Dedifferentiated amniotic fluid mesenchymal stem cell (primary cell): Measurements from ENCODE around the gene LMO7.

ENCODE experiments used
- DNase-seq: peaks from one replicate; pipeline ENCODE4 v3.0.0-alpha.2; 2016; ENCODE audit errors: extremely low spot score

Gene LMO7

GRCh38 chr13:75889427-75889826, 253.3 kb downstream of the LMO7 start:
- no peak for DNase-seq

DNA sequence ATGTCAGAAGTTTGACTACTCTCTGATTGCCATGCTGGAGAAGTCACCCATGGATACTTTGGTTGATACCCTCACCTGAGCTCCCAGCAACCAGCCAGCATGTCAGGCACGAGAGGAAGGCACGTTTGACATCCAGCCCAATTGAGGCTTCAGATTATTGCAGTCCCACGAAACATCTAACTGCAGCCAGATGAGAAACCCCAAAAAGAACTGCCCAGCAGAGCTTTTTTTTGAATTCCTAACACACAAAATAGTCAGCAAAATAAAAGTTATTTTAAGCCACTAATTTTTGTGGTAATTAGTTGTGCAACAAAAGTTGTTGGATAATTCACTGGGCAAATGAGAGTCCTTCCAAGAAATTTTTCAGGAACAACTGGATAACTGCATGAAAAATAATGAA, 259.0 kb downstream of the LMO7 start:
- DNase-seq: no peak

- no peak for DNase-seq
Observed at GRCh38 chr13:75896271-75896670, 260.1 kb downstream of the LMO7 start.

- DNase-seq: no peak
Observed at GRCh38 chr13:75897386-75897785, 261.3 kb downstream of the LMO7 start.

- DNase-seq: no peak
Observed at GRCh38 chr13:75901501-75901900, 265.4 kb downstream of the LMO7 start.

DNA sequence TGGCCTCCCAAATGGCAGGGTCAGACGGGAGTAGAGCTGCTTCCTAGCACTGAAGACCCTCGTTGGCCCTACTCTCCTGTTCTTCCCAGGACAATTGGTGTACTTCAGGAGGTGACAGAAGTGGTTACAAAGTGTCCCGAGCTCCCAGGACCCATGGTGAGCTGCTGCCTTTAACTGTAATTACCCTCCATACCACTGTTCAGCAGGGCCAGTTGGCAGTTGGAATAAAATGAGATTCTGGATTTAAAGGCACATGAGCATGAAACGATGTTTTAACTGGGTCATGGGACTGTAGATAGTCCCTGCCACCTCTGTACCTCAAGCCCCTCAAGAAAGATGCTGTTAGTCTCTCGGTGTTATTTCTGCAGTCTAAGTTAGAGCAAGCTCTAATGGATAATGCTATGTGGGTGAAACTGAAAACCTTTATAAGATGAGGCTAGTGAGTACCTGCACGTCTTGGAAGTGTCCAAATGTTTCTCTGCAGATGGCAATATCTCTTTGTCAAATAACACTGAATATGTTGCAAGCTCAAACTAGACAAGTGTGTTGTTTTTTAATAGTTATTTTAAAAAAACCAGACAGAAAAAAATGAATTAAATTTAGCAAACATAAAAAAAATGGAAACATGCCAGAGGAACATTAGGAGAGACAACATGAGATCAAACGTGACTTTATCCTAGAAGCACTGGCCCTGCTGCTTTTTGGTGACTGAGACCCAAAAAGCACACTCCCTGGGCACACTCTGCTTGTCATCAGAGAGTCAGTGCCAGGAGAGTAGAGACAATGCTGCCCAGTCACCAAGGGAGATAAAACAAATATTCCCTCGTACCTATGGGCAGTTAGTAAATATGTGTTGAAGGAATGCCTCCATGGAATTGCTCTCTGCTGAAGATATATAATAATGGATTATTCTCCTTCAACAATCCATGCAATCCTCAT, 266.3 kb downstream of the LMO7 start:
- no peak for DNase-seq

- no peak for DNase-seq
Observed at GRCh38 chr13:75904012-75904411, 267.9 kb downstream of the LMO7 start.

- no peak for DNase-seq
Observed at GRCh38 chr13:75906315-75906714, 270.2 kb downstream of the LMO7 start.

DNA sequence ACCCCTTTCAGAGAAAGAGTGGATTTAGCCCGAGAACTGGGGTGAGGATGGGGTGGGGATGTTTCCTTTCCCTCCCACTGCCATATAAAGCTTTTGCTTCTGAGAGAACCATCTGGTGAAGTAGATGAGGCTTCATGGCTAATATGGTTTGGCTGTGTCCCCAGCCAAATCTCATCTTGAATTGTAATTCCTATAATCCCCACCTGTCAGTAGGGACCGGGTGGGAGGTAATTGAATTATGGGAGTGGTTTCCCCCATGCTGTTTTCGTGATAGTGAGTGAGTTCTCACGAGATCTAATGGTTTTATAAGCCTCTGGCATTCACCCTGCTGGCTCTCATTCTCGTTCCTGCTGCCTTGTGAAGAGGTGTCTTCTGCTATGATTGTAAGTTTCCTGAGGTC, 270.9 kb downstream of the LMO7 start:
- DNase-seq: no peak

DNA sequence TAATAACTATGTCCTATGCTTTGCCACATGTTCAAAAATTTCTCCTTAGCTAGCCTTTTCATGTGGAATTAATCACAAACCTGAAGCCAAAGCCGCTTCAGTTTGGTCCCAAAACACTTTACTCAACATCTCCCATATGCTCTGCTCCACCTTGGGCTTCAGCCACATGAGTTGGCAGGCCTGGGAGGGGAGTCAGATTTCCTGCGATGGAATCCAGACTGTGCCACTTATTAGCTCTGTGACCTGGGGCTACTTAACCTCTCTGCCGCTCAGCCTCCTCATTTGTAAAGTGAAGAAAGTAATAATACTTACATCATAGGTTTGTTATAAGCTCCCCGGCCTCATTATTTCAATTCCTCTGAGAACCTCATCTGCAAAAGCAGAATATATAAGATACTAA, 272.0 kb downstream of the LMO7 start:
- peak; percentile 30 for DNase-seq
